Astrocyte of the spinal cord (primary cell): Measurements from ENCODE around the gene SORBS2.

ENCODE experiments used
- DNase-seq: peaks from one replicate; pipeline ENCODE4 v3.0.0; 2011; ENCODE audit warnings: low read depth, low spot score
- H3K4me3 ChIP-seq: 2 replicates; pipeline ENCODE4 v1.5.1; 2011; ENCODE audit warnings: low read depth, mild to moderate bottlenecking, low read length, moderate library complexity
- in situ Hi-C: cut with HindIII; loops from 2 replicates; pipeline ENCODE4 v1.10.0; 2017; ENCODE audit warnings: low sequenced_read_pairs
- TF ChIP-seq, protein P1 (sequence below): IDR thresholded peaks from 2 replicates; pipeline ENCODE4 v1.5.1; 2012; ENCODE audit warnings: low read depth, mild to moderate bottlenecking, low read length, inconsistent platforms

The SORBS2 gene

DNA sequence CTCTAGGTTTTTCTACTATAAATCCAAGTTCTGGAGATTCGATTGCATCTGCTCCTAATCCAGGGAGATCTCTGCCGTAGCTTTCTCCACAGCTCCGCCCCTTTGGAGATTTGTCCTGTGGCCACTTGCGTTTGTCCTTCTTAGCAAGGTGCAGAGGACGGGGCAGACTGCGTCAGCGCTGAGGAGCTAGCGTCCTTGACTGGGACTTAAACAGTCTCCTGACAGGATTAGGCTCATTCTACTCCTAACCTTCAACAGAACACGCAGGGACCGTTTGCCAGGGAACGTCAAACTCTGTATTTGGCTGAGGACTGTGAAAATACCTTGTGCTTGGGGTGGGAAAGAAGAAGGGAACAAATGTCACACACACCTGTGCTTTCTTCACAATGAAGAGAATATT, 38.6 kb downstream of the SORBS2 start:
- DNase-seq, result no peak
- H3K4me3 ChIP-seq, result peak overlapping the region; percentile 36
- TF ChIP-seq, protein P1, sequence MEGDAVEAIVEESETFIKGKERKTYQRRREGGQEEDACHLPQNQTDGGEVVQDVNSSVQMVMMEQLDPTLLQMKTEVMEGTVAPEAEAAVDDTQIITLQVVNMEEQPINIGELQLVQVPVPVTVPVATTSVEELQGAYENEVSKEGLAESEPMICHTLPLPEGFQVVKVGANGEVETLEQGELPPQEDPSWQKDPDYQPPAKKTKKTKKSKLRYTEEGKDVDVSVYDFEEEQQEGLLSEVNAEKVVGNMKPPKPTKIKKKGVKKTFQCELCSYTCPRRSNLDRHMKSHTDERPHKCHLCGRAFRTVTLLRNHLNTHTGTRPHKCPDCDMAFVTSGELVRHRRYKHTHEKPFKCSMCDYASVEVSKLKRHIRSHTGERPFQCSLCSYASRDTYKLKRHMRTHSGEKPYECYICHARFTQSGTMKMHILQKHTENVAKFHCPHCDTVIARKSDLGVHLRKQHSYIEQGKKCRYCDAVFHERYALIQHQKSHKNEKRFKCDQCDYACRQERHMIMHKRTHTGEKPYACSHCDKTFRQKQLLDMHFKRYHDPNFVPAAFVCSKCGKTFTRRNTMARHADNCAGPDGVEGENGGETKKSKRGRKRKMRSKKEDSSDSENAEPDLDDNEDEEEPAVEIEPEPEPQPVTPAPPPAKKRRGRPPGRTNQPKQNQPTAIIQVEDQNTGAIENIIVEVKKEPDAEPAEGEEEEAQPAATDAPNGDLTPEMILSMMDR, result no peak
- in situ Hi-C loops, result no loop called here

DNA sequence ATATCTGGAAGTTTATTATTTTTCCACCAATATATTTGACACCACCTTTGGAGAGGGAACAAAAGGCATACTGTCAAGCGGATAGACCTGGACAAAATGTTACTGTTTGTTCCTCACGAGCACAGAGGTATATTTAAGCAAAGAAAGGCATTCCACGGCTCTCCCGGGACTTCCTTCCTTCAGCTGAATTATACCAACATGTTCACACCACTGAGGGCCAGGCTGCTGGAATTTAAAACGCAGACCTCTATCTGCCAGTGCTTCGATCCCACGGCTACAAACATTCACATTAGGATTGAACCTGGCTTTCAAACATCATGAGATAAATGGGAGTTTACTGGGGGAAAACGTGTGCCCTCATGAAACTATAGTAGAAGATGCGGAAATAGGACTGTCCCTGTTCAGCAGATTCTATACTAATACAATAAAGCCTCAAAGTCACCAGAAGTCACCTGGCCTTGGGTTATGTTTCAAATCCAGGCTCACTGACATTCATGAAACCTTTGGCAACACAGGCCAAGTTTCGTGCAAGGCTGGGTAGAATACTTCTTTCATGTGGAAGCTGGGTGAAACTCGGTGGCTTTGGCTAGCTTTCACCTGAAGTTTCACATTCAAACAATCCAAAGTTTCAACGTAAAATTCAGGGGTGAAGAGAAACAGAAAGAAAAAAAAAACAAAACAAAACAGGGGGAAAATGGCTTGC, 39.5 kb downstream of the SORBS2 start:
- in situ Hi-C loops, result no loop called here
- TF ChIP-seq, protein P1, result no peak
- no peak for DNase-seq
- H3K4me3 ChIP-seq, result no peak overlapping the region

DNA sequence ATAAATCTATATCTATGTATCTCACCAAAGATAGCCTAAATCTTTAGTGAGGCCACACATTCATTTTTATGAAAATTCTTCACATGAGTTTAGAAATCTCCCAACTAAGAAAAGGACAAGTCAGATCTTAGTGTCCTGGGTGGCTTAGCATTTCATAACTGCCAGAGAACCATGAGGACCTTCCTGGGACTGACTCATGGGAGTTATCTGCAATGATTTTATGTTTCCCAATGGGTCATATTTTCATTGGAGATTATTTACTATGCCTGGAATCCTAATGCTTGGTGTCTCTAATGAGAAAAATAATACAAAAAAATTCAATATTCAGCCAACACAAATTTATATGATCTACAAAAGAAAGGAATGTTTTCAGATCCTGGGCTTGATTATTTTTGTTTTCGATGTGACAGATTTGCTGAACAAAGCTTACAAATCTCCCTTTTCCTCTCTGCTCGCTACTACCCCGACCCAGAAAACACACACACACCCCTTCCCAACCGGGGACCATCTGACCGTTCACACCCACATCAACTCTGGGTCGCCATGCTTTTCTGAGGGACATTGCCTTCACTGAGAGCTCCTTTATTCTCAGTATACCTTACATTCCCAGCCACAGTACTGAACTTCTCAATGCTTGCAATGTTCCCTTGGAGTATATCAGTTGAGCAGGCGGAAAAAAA, 40.1 kb downstream of the SORBS2 start:
- H3K4me3 ChIP-seq, result no peak overlapping the region
- TF ChIP-seq, protein P1, result no peak
- DNase-seq, result no peak
- in situ Hi-C loops, result no loop called here

DNA sequence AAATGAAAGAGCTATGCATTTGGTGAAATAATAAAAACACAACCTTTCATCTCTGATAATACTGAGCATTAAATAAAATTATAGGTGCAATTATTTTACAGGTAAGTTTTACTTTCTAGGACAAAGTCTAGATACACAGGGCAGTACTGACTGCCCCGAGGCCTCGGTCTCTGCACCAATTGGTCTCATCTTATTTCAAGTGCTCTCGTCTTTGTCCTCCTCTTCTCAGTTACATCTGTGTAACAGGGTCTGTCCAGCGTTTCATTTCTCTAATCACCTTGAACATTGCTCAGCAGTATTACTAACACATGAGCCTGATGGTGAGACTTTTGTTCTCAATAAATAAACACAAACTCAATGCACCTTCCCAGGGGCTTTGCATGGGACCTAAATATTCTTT, 44.5 kb downstream of the SORBS2 start:
- TF ChIP-seq, protein P1, result no peak
- no peak overlapping the region for H3K4me3 ChIP-seq
- in situ Hi-C loops, result no loop called here
- DNase-seq, result no peak

DNA sequence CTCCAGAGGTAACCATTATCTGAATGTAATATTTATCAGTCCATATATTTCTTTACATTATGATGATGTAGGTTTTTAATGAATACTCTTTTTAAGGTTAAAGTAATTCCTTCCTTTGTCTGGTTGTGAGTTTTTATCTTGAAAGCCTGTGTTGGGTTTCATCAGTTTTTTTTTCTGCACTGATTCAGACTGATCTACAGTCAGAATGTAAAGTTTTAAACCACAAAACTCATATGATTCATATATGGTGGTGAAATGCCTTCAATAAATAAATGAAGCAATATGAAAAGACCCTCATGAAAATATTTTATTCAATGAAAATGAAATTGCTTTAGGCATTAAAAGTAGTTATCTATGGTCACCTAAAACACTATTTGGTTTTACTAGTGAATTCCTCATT, 47.1 kb downstream of the SORBS2 start:
- TF ChIP-seq, protein P1, result no peak
- H3K4me3 ChIP-seq, result no peak overlapping the region
- in situ Hi-C loops, result no loop called here
- peak; percentile 29 for DNase-seq

DNA sequence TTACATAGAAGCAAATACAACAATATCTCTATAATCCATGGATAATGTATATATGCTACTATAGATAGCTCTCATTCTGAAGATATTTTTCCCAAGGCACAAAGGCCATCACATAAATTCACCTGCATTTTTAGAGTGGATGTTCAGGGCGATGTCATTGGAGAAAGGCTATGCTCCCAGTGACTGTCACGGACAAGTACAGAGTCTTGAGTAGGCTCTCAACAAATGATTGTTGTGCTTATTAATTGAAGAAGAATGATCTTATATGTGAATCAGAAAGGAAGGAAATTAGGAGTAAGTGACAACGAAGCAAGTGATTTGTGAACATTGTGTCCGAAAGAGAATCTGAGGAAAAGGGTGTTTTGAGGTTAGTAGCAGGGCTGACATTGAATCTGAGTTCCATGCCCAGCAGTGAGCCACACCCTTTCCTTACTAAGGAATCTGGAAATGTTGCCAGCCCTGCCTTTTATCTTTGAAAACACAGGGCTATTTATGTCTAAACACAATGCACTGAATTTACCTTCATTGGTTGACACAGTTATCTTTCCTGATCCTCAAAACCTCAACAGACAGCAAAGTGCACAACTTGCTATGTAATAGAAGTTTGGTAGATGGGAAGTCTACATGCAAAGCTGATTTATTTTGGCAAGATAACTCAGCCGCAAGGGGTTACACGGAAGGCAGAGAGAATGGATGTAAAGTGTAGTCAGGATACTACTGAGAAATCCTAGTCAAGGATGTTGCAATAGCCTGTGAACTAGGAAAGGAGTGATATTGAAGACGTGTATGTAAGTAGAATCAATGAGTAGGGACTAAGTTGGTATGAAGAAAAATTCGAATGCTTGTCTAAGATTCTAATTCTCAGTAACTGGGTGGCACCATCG, 50.4 kb downstream of the SORBS2 start:
- DNase-seq, result no peak
- TF ChIP-seq, protein P1, result no peak
- in situ Hi-C loops, result no loop called here
- no peak overlapping the region for H3K4me3 ChIP-seq
